CD14-positive monocyte (primary cell): ENCODE results near the gene FAM234A. TPM values are rescaled to one million over a fixed set of nuclear protein-coding genes. Genes with fewer than 3 reads are reported as not detected.
A peak's percentile ranks its signal among the peaks of the same experiment; 100 is the strongest.
"Not testable (repeated sequence)": the region's sequence is repeated elsewhere in the genome, so short reads cannot be mapped to it uniquely, and the experiment has no call there.

ENCODE experiments used
- DNase-seq, 3 donors: peaks; one replicate each; pipeline ENCODE4 v3.0.0-alpha.2; 2011 to 2022
- H2AFZ ChIP-seq: 2 replicates; pipeline ENCODE4 v1.6.0; 2012; ENCODE audit warnings: mild to moderate bottlenecking, low read depth, low read length, inconsistent platforms; ENCODE audit not compliant: insufficient read depth, poor library complexity, severe bottlenecking
- H3K27ac ChIP-seq, 2 donors: 1 replicate in 1 of 2; 2 replicates in 1 of 2; pipeline ENCODE4 v1.5.1; 2012 to 2013; ENCODE audit warnings: low read length in 2 of 2, control low read depth in 1 of 2, inconsistent platforms in 1 of 2, low read depth in 1 of 2, mild to moderate bottlenecking in 1 of 2
- H3K27me3 ChIP-seq, 2 donors: one replicate each; pipeline versions ENCODE4 v1.6.0 to v1.6.1; 2011 to 2013; ENCODE audit warnings: low read length in 2 of 2; ENCODE audit not compliant: control insufficient read depth in 2 of 2, insufficient read depth in 2 of 2
- H3K36me3 ChIP-seq, 2 donors: replicated peaks in 1 of 2; 1 replicate in 1 of 2; 2 replicates in 1 of 2; pipeline versions ENCODE4 v1.5.1 to v1.6.1; 2012 to 2013; ENCODE audit warnings: low read length in 2 of 2, control low read depth in 1 of 2, inconsistent platforms in 1 of 2, mild to moderate bottlenecking in 1 of 2; ENCODE audit not compliant: insufficient read depth in 2 of 2, control insufficient read depth in 1 of 2
- H3K4me1 ChIP-seq, 2 donors: 1 replicate in 1 of 2; 2 replicates in 1 of 2; pipeline versions ENCODE4 v1.5.1 to v1.6.1; 2012 to 2013; ENCODE audit warnings: low read length in 2 of 2, control low read depth in 1 of 2, inconsistent platforms in 1 of 2, mild to moderate bottlenecking in 1 of 2, moderate library complexity in 1 of 2; ENCODE audit not compliant: insufficient read depth in 2 of 2, control insufficient read depth in 1 of 2
- H3K4me2 ChIP-seq: replicated peaks from 2 replicates; pipeline ENCODE3; 2012; ENCODE audit warnings: low read length, moderate library complexity, mild to moderate bottlenecking; ENCODE audit not compliant: poor library complexity, severe bottlenecking; ENCODE audit errors: extremely low read depth
- H3K4me3 ChIP-seq, 3 experiments: fragments of 200-600 bp in 1 of 3; sonication (generic) in 1 of 3; replicated peaks in 1 of 3; 1 replicate in 2 of 3; 2 replicates in 1 of 3; pipeline ENCODE4 v1.5.1; 2011 to 2013; ENCODE audit warnings: low read length in 3 of 3, mild to moderate bottlenecking in 3 of 3, control low read depth in 2 of 3, low read depth in 2 of 3, inconsistent platforms in 1 of 3, moderate library complexity in 1 of 3
- H3K79me2 ChIP-seq: 2 replicates; pipeline ENCODE4 v1.6.0; 2012; ENCODE audit warnings: mild to moderate bottlenecking, control low read depth, inconsistent platforms, low read length, moderate library complexity; ENCODE audit not compliant: insufficient read depth
- H3K9ac ChIP-seq: 2 replicates; pipeline ENCODE4 v1.6.0; 2017; ENCODE audit warnings: low read length, mild to moderate bottlenecking; ENCODE audit not compliant: insufficient read depth, poor library complexity, severe bottlenecking
- H3K9me3 ChIP-seq, 2 donors: replicated peaks in 1 of 2; 1 replicate in 1 of 2; 2 replicates in 1 of 2; pipeline versions ENCODE4 v1.5.1 to v1.6.1; 2012 to 2013; ENCODE audit warnings: low read length in 2 of 2, control low read depth in 1 of 2; ENCODE audit not compliant: control insufficient read depth in 1 of 2, insufficient read depth in 1 of 2
- H4K20me1 ChIP-seq: 2 replicates; pipeline ENCODE4 v1.6.0; 2012; ENCODE audit warnings: mild to moderate bottlenecking, low read length, control low read depth, moderate library complexity; ENCODE audit not compliant: insufficient read depth
- H3K27ac Mint-ChIP-seq, 7 donors: one replicate each; pipeline ENCODE4 v1.8.0; 2020; ENCODE audit warnings: mild to moderate bottlenecking in 7 of 7, mixed read lengths in 7 of 7, moderate library complexity in 6 of 7, inconsistent platforms in 2 of 7
- H3K27me3 Mint-ChIP-seq, 3 donors: one replicate each; pipeline ENCODE4 v1.8.0; 2021 to 2022; ENCODE audit warnings: low read depth in 3 of 3, mild to moderate bottlenecking in 3 of 3, mixed read lengths in 3 of 3, moderate library complexity in 3 of 3, inconsistent platforms in 1 of 3
- H3K36me3 Mint-ChIP-seq, 2 donors: one replicate each; pipeline ENCODE4 v1.8.0; 2020; ENCODE audit warnings: mixed read lengths in 2 of 2, inconsistent platforms in 1 of 2, mild to moderate bottlenecking in 1 of 2
- H3K4me1 Mint-ChIP-seq: one replicate; pipeline ENCODE4 v1.8.0; 2020; ENCODE audit warnings: mild to moderate bottlenecking, mixed read lengths
- H3K4me3 Mint-ChIP-seq, 2 donors: one replicate each; pipeline ENCODE4 v1.8.0; 2020; ENCODE audit warnings: mild to moderate bottlenecking in 2 of 2, mixed read lengths in 2 of 2, moderate library complexity in 1 of 2
- H3K9me3 Mint-ChIP-seq, 7 donors: one replicate each; pipeline ENCODE4 v1.8.0; 2020 to 2022; ENCODE audit warnings: mixed read lengths in 7 of 7, mild to moderate bottlenecking in 6 of 7, moderate library complexity in 6 of 7, inconsistent platforms in 2 of 7
- WGBS: methylation state at CpG from one replicate; pipeline ENCODE4 v1.1.5; 2013; ENCODE audit warnings: missing lambda C conversion rate; ENCODE audit not compliant: insufficient coverage; 5-methylcytosine and 5-hydroxymethylcytosine counted together
- intact Hi-C, 2 donors: fragments of 100-400 bp; cut with micrococcal nuclease; formaldehyde crosslinking; loops; one replicate each; pipeline versions ENCODE4 v1.15.0 to v1.15.1; 2023
- polyA plus RNA-seq, 3 donors: library from polyadenylated mRNA; depleted of rRNA in 1 of 3; unstranded in 2 of 3; stranded (reverse) in 1 of 3; fragments of 300-500 nt in 2 of 3; fragments of >200 nt in 1 of 3; fragmentation: Illumina TruSeq in 2 of 3; gene quantifications; 1 replicate in 2 of 3; 2 replicates in 1 of 3; pipeline ENCODE4 v1.2.3, GENCODE V29; 2012 to 2021
- TF ChIP-seq, protein P1 (sequence below): fragments of 200-600 bp; IDR thresholded peaks from one replicate; pipeline ENCODE4 v1.8.0; 2022; ENCODE audit warnings: antibody characterized with exemption, mild to moderate bottlenecking

The FAM234A gene
- polyA plus RNA-seq, 3 donors = 22.5 to 40.4 (median 25.1) TPM

DNA sequence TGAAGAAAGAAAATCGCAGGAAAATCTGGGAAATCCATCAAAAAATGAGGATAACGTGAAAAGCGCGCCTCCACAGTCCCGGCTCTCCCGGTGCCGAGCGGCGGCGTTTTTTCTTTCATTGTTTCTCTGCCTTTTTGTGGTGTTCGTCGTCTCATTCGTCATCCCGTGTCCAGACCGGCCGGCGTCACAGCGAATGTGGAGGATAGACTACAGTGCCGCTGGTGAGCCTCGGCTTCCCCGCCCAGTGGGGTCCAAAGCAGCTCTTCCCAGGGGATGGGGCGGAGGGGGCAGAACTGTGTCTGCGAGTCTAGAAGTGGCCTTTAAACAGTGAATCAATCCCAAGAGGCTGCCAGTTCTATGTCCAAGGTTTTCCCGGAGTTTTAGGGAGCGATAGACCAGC lies 19.8 kb downstream of the FAM234A start:
- intact Hi-C loops = no loop called here
- Mint-ChIP-seq H3K27ac (no peak overlapping the region), H3K4me3 (no peak overlapping the region)

GRCh38 chr16:255183-255582 lies 20.6 kb downstream of the FAM234A start:
- TF ChIP-seq, protein P1, sequence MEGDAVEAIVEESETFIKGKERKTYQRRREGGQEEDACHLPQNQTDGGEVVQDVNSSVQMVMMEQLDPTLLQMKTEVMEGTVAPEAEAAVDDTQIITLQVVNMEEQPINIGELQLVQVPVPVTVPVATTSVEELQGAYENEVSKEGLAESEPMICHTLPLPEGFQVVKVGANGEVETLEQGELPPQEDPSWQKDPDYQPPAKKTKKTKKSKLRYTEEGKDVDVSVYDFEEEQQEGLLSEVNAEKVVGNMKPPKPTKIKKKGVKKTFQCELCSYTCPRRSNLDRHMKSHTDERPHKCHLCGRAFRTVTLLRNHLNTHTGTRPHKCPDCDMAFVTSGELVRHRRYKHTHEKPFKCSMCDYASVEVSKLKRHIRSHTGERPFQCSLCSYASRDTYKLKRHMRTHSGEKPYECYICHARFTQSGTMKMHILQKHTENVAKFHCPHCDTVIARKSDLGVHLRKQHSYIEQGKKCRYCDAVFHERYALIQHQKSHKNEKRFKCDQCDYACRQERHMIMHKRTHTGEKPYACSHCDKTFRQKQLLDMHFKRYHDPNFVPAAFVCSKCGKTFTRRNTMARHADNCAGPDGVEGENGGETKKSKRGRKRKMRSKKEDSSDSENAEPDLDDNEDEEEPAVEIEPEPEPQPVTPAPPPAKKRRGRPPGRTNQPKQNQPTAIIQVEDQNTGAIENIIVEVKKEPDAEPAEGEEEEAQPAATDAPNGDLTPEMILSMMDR = no peak
- Histone ChIP-seq H4K20me1 (no peaks in the 10 kb centered on the region), H3K36me3 (peaks cover 17 to 46% of the 10 kb centered on the region in 2 donors), H3K79me2 (no peaks in the 10 kb centered on the region), H3K4me2 (no peak overlapping the region), H3K9me3 (no peaks in the 10 kb centered on the region), H3K27ac (no peak overlapping the region), H3K4me3 (no peak overlapping the region), H3K9ac (no peak overlapping the region), H3K27me3 (no peaks in the 10 kb centered on the region), H3K4me1 (peaks cover 9 to 11% of the 10 kb centered on the region in 2 donors), H2AFZ (no peak overlapping the region)
- peaks cover 15% of the 10 kb centered on the region for H3K4me1 Mint-ChIP-seq
- peaks cover 53 to 66% of the 10 kb centered on the region in 2 donors for H3K36me3 Mint-ChIP-seq
- no CpG with 5 or more reads among the region's 6 CpGs for WGBS
- H3K9me3 Mint-ChIP-seq = peaks cover 0 to 3% (median 0%) of the 10 kb centered on the region in 7 donors
- intact Hi-C loops = no loop called here
- peaks cover 0 to 3% (median 0%) of the 10 kb centered on the region in 3 donors for H3K27me3 Mint-ChIP-seq
- no peak overlapping the region for H3K4me3 Mint-ChIP-seq
- H3K27ac Mint-ChIP-seq = peak overlapping the region in 1 of 7 donors; percentile 54
- DNase-seq = no peak

More for the DNA sequence above, 19.8 kb downstream of the FAM234A start:
- H3K79me2 ChIP-seq = no peaks in the 10 kb centered on the region
- H3K4me3 ChIP-seq = no peak overlapping the region
- TF ChIP-seq, protein P1 = no peak
- no peaks in the 10 kb centered on the region for H4K20me1 ChIP-seq
- no peak overlapping the region for H2AFZ ChIP-seq
- Mint-ChIP-seq H3K27me3 (peaks cover 0 to 3% (median 0%) of the 10 kb centered on the region in 3 donors), H3K9me3 (peaks cover 0 to 3% (median 0%) of the 10 kb centered on the region in 7 donors), H3K36me3 (peaks cover 50 to 64% of the 10 kb centered on the region in 2 donors), H3K4me1 (peaks cover 15% of the 10 kb centered on the region)
- H3K27ac ChIP-seq = no peak overlapping the region
- no peaks in the 10 kb centered on the region for H3K27me3 ChIP-seq
- H3K4me2 ChIP-seq = no peak overlapping the region
- H3K4me1 ChIP-seq = peaks cover 9 to 11% of the 10 kb centered on the region in 2 donors
- DNase-seq = no peak
- 98% methylated on average over 25 of the region's 25 CpGs for WGBS
- H3K9ac ChIP-seq = no peak overlapping the region
- H3K36me3 ChIP-seq = peaks cover 10 to 42% of the 10 kb centered on the region in 2 donors
- H3K9me3 ChIP-seq = no peaks in the 10 kb centered on the region

GRCh38 chr16:258091-258490 lies 23.5 kb downstream of the FAM234A start:
- H3K4me1 Mint-ChIP-seq, H3K27me3 ChIP-seq, H3K9ac ChIP-seq, H3K27ac ChIP-seq, H3K4me3 ChIP-seq, H3K4me2 ChIP-seq, H4K20me1 ChIP-seq, H2AFZ ChIP-seq, H3K9me3 ChIP-seq, intact Hi-C loops, H3K4me1 ChIP-seq, H3K4me3 Mint-ChIP-seq, H3K79me2 ChIP-seq, H3K27me3 Mint-ChIP-seq, H3K9me3 Mint-ChIP-seq, H3K27ac Mint-ChIP-seq, DNase-seq: not testable (repeated sequence)
- H3K36me3 ChIP-seq = peaks cover 41 to 62% of the 10 kb centered on the region in 2 donors
- H3K36me3 Mint-ChIP-seq = peaks cover 61 to 82% of the 10 kb centered on the region in 2 donors
- WGBS = 95% methylated on average over 4 of the region's 13 CpGs
